ENCODE results near the gene RHOD.

GRCh38 chr11:67118181-67118766 is 61.6 kb downstream of the RHOD start:
- no peak for TF ChIP-seq EP300 (IDR thresholded peaks at IDR 0.05)
- no peak for TF ChIP-seq POLR2A (IDR thresholded peaks at IDR 0.05)
- TF ChIP-seq CTCF (IDR thresholded peaks at IDR 0.05) = no peak

Measured in sigmoid colon (tissue), 4 donors.